DMS 273 (cell line): ENCODE measurements around the gene HEXD.
"Not testable (repeated sequence)": the region's sequence is repeated elsewhere in the genome, so short reads cannot be mapped to it uniquely, and the experiment has no call there.

ENCODE experiments used
- DNase-seq: peaks from one replicate; lab custom pipeline; 2025; ENCODE audit not compliant: unreplicated experiment; lab: John Stamatoyannopoulos, UW

Gene HEXD

DNA sequence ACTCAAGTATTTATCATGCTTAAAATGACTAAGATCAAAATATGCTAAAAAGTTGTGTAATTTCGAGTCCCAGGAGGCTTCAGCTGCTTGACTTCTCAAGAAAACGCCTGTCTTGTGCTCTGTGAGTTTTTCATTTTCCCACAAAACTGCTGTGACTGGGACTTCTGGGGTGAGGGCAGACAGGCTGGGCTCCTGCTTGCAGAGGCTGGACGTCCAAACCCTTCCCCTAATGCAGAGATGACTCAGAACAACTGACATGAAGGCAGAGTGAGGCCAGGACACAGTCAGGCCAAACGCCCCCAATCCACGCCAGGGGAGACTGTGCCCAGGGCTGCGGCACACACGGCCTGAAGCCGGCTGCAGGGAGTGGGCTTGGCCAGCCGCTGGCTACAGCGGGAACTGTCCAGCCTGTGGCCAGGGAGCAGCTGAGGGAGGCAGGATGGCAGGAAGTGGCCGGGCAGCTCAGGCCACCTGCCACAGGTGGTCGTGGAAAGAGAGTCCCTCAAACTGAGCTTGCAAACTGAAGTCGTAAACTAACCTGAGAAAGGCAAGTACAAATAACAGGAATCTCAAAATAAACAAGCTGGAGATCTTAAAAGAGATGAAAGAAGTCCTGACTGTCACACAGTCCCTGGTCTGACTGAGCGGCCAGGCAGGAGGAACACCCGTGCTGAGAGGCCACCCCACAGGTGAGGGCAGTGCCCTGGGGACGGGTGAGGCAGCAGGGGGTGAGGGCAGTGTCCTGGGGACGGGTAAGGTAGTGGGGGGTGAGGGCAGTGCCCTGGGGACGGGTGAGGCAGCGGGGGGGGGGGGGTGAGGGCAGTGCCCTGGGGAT, 21.3 kb upstream of the HEXD start:
- no peak for DNase-seq

DNA sequence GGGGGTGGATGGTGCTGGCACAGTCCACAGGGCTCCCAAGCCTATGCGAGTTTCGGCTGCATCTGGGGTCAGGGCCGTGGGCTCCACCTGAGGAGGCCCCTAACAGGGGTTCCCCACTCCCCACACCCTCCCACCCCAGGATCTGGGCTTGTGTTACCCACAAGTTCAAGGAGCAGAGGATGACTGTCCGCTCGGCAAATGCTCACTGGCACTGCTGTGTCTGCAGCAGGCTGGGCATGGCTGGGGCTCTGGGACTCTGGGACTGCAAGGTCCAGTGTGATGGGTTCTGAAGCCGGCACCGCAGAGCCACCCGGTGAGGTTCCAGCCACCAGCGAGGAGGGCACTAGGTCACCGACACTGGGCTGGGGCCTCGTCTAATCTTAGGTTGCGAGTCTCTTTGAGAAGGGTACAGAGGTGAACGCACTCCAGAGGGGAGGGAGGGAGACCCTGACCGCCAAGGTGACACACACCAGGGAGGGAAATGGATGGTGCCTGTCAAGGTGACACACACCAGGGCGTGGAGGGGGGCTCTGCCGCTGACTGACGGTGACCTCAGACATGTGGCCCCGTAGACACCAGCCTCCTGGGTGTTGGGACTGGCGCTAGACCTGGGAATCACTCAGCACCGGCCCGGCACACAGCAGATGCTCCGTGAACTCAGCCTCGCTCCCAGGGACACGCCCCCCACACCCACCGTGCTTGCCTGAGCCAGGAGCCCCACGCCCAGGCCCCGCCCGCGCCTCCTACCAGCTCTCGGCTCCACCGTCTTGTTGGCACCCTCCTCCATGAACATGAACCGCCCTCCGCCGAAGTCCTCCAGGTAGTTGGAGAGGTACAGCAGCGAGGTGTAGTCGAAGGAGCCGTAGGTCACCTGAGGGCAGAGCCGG, 20.5 kb upstream of the HEXD start:
- peak; percentile 43 for DNase-seq

DNA sequence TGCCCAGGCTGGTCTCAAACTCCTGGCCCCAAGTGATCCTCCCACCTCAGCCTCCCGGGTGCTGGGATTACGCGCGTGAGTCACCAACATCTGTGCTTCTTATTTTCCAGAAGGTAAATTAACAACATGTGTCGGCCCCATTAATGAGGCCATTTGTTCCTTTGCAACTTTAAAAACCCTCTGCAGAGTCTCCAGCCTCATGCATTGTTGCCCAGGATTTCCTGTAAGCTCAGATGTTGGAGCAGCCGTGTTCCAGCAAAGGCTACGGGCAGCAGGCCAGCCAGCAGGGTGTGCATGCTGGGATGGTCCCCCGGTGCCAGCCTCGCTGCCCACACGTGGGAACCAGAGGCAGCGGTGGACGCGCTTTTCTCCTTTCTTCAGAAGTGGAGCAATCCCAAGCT, 19.1 kb upstream of the HEXD start:
- peak; percentile 97 for DNase-seq

DNA sequence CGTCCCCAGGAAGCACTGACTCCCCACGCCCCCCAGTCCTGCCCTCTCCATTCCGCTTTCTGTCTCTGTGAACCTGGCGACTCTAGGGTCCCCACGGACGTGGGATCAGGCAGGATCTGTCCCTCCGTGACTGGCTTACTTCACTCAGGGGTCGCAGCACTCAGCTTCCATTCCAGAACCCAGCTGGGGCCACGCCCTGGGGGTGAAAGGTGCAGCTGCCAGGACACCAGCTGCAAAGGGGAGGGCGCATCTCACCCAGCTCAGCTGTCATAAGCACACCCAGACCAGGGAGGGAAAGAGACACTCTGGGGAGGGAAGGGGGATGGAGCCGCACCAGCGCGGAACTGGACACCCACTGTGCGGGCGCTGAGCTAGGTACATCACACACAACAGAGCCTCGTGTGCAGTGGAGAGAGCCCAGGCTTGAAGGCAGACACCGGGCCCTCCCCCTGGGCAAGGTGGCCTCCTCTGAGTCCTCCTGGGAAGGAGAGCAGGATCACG, 18.5 kb upstream of the HEXD start:
- DNase-seq = peak; percentile 81

DNA sequence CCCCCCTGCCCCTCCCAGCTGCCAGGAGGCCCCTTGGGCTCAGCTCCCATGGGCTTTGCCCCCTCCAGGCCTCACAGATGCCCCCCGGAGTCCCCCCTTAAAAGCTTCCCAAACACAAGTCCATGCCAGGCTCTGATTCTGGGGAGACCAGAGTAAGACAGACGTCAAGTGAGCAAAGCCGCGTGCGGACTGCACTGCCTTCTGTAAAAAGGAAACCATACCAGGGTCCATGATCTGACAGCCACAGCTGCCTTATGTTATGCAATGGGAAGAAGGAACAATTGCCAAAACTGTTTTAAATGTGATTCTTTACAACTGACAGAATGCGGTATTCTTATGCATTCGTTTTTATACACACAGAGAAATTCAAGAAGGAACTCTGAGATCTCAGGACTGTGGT, 17.9 kb upstream of the HEXD start:
- DNase-seq = peak; percentile 47

DNA sequence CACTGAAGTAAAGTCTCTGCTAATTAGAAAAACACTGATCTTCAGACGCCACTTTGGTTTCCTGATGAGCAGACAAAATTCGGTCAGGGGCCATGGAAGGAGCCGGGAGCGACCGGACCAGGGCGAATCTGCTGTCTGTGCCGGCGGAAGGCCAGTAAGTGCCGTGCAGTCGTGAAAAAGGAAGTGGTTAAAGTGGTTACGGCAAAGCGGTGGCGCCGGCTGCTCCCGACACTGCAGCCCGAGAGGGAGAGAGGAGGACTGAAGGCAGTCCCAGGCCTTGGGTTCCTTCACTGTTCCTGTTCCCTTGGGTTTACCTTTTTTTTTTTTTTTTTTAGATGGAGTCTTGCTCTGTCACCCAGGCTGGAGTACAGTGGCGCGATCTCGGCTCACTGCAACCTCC, 17.3 kb upstream of the HEXD start:
- no peak for DNase-seq

DNA sequence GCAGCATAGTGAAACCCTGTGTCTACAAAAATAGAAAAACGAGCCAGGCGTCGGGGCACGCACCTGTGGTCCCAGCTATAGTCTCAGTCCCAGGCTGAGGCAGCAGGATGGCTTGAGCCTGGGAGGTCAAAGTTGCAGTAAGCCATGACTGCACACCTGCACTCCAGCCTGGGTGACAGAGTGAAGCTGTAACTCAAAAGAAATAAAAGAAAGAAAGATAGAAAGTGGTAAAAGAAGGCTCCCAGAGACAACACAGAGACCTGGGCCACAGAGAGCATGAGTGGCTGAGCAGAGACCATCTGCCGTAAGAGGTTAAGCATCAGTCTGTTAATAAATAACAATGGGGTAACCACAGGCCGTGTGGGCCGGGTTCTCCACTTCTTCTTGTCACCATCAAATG, 15.3 kb upstream of the HEXD start:
- no peak for DNase-seq

DNA sequence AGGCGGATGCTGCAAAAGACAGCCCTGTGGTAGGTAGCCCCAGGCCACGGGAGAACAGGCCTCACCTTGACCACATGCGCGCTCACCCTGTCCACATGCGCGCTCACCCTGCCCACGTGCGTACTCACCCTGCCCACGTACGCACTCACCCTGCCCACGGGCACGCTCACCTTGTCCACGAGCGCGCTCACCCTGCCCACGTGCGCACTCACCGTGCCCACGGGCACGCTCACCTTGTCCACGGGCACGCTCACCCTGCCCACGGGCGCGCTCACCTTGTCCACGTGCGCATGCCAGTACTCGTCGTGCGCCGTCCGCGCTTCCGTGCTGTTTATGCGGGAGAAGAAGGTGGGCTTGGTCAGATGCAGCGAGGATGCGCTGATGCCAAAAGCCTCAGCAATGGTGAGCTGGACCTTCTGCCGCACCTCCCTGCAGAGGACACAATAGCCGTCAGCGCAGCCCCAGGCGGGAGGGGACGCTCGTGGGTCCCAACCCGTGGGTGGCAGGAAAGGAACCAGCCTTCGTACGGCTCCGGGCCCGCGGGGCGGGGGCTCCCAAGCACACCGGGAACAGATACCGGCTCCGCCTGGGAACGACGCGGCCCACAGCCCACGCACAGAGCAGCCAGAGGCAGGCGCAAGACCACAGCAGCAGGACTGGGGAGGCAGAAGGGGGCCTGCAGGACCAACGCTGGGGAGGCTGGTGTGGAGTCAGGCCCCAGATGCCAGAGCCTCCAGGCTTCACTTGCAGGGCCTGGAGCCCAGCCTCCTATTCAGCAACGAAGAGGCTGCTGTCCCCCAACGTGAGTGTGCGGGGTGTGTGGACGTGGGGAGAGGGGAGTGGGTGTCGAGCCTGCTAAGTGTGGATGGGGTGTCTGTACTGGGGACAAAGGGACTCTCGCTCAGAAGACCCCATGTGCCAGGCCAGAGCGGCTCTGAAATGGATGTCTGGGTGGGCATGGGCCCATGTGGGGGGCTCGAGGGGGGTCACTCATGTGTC, 14.2 kb upstream of the HEXD start:
- DNase-seq = no peak

DNA sequence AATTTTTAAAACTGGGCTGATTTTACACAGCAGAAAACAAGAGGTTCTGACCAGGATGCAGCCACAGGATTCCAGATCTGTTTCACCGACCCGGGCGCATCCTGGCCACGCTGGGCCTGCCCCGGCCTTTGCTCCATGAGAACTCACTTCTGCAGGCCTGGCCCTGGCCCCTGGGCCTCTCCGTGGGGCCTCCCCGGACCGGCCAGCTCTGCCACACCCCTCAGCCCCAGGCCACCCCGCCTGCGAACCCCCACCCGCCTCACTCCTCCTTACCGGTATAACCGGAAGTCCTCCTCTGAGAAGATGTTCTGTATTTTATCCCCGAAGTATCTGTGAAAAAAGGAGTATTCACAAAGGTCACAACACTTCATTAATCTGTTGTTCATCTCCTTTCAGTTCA, 13.1 kb upstream of the HEXD start:
- DNase-seq = no peak

DNA sequence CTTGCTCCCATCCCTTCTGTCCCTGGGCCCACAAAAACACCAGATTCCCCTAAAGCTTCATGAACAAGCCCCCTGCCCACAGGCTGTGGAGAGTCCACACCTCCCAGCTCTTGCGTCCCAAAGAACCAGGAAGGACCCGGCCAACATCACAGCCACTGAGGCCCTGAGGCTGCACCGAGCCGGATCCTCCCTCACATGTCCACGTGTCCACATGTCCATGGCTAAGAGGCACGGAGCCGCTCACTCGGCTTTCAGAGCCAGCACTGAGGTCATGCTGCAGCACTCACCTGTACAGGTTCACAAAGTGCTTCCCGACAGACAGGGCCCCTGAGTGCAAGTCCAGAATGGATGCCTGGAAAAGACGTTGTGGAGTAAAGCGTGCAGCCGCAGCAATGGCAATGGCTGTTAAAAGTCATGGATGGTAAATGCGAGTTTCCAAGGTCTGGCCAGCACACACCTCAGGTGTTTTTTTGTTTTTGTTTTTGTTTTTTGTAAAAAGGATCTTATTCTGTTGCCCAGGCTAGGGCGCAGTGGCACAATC, 11.9 kb upstream of the HEXD start:
- no peak for DNase-seq

DNA sequence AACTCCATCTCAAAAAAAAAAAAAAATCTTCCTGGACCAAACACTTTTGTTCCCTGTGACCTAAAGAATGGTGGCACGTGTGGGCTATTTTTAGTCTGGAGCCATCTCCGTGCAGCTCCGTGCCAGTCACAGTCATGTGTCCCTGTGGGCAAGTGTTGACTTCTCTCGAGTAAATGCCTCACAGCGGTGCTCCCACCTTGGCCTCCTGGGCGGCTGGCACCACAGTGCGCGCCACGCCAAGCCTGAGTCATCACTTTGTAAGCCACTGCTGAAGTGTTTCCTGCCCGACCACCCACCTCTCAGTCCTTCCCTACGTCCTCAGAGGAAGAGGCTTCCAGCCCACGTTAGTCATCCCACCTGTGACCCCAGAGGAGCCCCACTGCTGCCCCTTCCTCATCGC, 10.9 kb upstream of the HEXD start:
- DNase-seq = no peak

DNA sequence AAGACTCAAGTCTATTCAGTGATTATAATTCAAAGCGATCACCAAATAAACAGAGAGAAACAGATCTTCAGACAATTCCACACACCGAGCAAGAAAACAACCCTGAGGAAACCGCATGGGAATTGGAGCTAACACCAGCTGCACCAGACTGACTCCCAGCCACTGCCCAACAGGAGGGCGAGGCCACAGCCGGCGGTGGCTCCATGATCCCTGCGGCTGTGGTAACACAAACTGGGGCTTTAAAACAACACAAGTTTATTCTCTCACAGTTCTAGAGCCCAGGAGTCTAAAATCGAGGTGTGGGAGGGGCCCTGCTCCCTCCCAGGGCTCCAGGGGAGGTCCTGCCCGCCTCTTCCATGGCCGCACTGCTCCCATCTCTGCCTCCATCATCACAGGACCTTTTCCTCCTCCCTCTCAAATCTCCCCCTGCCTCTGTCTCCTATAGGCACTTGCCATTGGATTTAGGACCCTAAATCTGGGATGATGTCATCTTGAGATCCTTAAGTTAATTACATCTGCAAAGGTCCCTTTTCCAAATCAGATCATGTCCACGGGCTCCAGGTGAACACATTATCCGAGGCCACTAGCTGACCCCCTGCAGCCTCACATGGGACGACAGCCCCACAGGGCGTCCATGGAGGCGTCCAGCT, 9.7 kb upstream of the HEXD start:
- peak; percentile 28 for DNase-seq

DNA sequence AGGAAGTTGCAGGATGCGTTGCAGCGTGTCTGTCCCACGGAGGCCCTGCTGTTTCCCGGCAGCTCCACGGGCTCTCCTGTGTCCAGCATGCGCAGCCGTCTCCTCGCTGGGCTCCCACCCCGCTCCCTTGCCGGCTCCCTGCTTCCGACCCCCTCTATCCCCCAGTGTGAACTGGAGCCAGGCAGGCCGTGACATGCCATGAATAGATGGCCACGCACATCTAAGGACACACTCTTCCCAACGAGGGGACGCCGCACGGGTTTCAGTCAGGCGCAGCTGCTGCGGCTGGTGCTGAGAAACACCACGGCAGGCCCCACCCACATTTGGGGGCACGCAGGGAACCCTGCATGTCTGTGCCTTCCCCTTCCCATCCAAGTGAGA, 9.2 kb upstream of the HEXD start:
- no peak for DNase-seq

DNA sequence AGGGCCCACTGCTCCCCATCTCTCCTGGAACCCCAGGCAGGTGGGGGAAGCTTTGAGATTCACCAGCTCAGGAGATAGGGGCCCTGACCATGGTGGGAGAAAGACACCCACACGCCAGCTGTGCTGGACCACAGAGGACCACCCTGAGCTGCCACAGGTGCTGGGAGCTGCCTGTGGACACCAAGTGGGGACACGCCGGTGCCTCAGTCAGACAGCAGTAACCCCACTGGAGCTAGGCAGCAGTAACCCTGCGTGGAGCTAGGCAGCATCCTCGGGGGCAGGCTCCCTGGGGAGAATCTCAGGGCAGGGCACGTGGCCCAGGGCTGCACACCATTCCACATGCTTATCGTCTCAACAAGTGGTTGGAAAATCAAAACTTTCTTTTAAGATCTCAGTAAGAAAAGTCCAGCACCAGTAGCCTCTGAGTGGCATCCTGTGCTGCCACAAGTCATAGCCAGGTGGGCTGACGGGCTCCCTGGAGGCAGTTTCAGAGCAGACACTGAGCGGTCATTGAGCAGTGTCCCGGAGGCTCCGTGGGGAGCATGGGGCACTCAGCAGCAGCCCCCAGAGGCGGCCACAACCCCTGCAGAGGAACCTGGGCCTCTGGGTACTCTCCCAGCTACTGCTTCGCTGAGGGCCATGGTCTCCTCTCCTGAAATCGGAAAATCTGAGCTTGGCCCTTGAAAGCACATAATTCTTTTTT, 8.0 kb upstream of the HEXD start:
- DNase-seq = no peak

DNA sequence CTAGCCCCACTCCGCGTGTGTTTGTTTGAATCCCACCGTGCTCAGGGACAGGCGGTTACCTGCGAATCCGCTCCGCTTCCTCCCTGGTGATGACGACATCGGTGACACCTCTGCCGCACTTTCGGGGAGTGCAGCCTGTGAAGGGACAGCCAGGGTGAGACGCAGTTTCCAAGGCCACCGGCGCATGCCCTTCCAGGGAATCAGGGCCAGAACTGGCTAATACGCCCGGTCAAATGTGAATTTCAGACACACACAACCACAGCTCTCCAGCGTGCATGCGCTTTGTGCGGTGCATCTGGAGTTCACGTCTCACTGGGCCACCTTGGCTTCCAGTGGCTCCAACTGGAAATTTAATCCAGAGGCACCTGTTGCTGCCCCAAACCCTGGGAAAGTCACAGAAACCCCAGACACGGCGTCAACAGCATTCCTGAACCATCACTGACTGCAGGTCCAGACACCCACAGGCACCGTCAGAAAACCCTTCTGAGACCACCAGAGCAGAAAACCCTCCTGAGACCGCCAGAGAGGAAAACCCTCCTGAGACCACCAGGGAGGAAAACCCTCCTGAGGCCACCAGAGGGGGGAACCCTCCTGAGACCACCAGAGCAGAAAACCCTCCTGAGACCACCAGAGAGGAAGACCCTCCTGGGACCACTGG, 6.6 kb upstream of the HEXD start:
- no peak for DNase-seq

DNA sequence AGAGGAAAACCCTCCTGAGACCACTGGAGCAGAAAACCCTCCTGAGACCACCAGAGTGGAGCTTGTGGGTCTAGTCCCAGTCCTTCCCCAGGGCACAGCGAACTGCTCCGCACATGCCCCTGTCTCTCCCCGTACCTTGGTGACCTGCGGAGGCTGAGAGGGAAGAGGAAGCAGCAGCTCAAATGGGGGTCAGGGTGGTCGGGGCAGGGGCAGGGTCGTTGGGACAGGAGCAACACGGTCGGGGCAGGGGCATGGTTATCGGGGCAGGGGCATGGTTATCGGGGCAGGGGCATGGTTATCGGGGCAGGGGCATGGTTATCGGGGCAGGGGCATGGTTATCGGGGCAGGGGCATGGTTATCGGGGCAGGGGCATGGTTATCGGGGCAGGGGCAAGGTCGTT, 6.1 kb upstream of the HEXD start:
- DNase-seq = not testable (repeated sequence)

DNA sequence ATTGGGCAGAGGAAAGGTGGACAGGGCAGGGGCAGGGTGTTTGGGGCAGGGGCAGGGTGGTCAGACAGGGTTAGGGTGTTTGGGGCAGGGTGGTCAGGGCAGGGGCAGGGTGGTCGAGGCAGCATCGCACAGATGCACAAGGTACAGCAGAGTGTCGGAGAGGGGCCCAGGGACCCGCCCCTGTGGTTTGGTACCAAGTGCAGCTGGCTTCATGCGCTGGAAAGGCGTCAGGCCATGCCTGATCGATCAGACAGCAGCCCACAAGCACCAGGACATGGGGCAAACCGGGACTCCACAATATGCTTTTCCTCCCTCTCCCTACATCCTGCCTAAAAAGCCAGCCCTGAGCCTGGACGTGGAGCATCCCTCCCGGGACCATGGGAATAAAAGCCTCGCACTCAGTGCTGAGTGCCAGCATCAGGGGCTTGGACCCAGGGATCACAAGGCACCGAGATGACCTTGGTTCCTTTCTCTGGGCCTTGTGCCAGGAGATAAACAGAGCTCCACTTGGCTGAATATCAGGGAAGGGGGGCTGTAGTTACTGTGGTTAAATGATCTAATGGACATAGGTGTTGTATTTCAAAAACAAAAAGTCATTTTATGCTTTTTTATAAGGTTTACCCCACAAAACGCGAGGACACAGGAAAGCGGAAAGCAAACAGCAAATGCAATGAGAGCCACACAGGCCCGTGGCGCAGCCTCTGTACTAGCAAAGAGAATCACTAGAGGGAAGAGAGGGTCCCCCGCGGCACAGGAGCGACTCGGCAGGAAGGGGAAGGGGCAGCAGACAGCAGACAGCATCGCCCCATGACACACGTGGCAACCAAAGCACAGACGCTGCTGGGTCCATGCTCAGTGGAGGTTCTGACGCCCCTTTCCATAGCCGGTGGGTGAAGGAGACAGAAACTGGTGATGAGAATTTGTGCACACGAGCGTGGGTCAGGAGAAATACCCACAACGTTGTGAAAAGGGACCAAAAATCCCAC, 5.3 kb upstream of the HEXD start:
- DNase-seq = peak; percentile 38
